Measurements from ENCODE around the gene SEL1L3.

- TF ChIP-seq CTCF (IDR thresholded peaks at IDR 0.05 in 4 of 5, conservative IDR thresholded peaks at IDR 0.05 in 1 of 5) (no peak), POLR2A (IDR thresholded peaks at IDR 0.05) (no peak)
Measured at GRCh38 chr4:25797136-25797535, 65.7 kb downstream of the SEL1L3 start.

All from gastrocnemius medialis (tissue), 4 donors.